HepG2 (cell line): Measurements from ENCODE around the gene ARPC3. TPM values are rescaled to one million over a fixed set of nuclear protein-coding genes. Genes with fewer than 3 reads are reported as not detected.

Experiments
- DNMT1 ChIP-seq: sonication (generic); formaldehyde crosslinking; IDR thresholded peaks from 2 replicates; pipeline ENCODE4 v1.5.1; 2020; ENCODE audit warnings: mild to moderate bottlenecking, missing genetic modification reagents
- KDM1A ChIP-seq: IDR thresholded peaks from 2 replicates; pipeline ENCODE4 v1.6.1; 2016; ENCODE audit warnings: missing compliant biosample characterization
- KDM2A ChIP-seq: sonication (generic); formaldehyde crosslinking; IDR thresholded peaks from 2 replicates; pipeline ENCODE4 v1.4.0; 2020; ENCODE audit warnings: low read depth, missing genetic modification reagents, borderline replicate concordance
- MAF1 ChIP-seq: sonication (generic); formaldehyde crosslinking; IDR thresholded peaks from 2 replicates; pipeline ENCODE4 v1.5.0; 2020; ENCODE audit warnings: missing genetic modification reagents, borderline replicate concordance
- NCOA2 ChIP-seq: sonication (generic); formaldehyde crosslinking; IDR thresholded peaks from 2 replicates; pipeline ENCODE4 v1.8.0; 2022; ENCODE audit warnings: inconsistent platforms
- TCF7L2 ChIP-seq: IDR thresholded peaks from 2 replicates; pipeline ENCODE4 v1.6.1; 2011; ENCODE audit warnings: mild to moderate bottlenecking, low read depth, low read length, moderate library complexity
- THRA ChIP-seq: sonication (generic); formaldehyde crosslinking; IDR thresholded peaks from 2 replicates; pipeline ENCODE4 v1.4.0; 2020; ENCODE audit warnings: missing genetic modification reagents, borderline replicate concordance
- TIGD3 ChIP-seq: sonication (generic); formaldehyde crosslinking; IDR thresholded peaks from 2 replicates; pipeline ENCODE4 v1.5.1; 2020; ENCODE audit warnings: mild to moderate bottlenecking, missing genetic modification reagents, borderline replicate concordance
- ZBTB40 ChIP-seq, 2 experiments: fragments of 450-650 bp in 1 of 2; sonication (generic) in 1 of 2; formaldehyde crosslinking in 1 of 2; IDR thresholded peaks; 2 replicates each; pipeline versions ENCODE4 v1.6.1 to v1.8.0; 2016 to 2022; ENCODE audit warnings: antibody characterized with exemption in 1 of 2, mild to moderate bottlenecking in 1 of 2, missing genetic modification reagents in 1 of 2
- ZNF414 ChIP-seq: sonication (generic); formaldehyde crosslinking; IDR thresholded peaks from 2 replicates; pipeline ENCODE4 v1.5.0; 2020; ENCODE audit warnings: missing genetic modification reagents
- polyA plus RNA-seq, 8 experiments: library from polyadenylated mRNA; depleted of rRNA in 3 of 8; stranded (reverse) in 7 of 8; unstranded in 1 of 8; fragments of >200 nt; fragmentation: Illumina TruSeq in 4 of 8; extraction: Trizol in 4 of 8; gene quantifications; 2 replicates each; pipeline versions ENCODE4 v1.2.1 to v1.2.3, GENCODE V29; 2011 to 2016; ENCODE audit warnings: low read depth in 4 of 8, missing spikeins in 1 of 8, mixed read lengths in 1 of 8; ENCODE audit not compliant: insufficient read depth in 1 of 8
- total RNA-seq, 5 experiments: library from RNA; depleted of rRNA; stranded (reverse); fragments of >200 nt; fragmentation: Illumina TruSeq; extraction: Trizol; gene quantifications; 2 replicates each; pipeline ENCODE4 v1.2.3, GENCODE V29; 2016; ENCODE audit warnings: low read depth in 1 of 5
- TF ChIP-seq, protein P1 (sequence below): sonication (generic); formaldehyde crosslinking; IDR thresholded peaks from 2 replicates; pipeline ENCODE4 v1.9.0; 2021; ENCODE audit warnings: missing genetic modification reagents, borderline replicate concordance
- TF ChIP-seq, protein P2 (sequence below): sonication (generic); formaldehyde crosslinking; IDR thresholded peaks from 2 replicates; pipeline ENCODE4 v1.4.0; 2020; ENCODE audit warnings: missing genetic modification reagents

The ARPC3 gene
- total and polyA plus RNA-seq, 2 of the 13 experiments (the other 11 are each of a cell fraction or from before 2014, with no cell fraction given), result 32.7 to 234 TPM

GRCh38 chr12:110403146-110403975 is 46.8 kb downstream of the ARPC3 start, which contains the start of gene ANAPC7 (continued):
- TF ChIP-seq ZNF414 (CRISPR knock-in tag) (peak; percentile 24; the same call in 1 of the 2 replicates), THRA (CRISPR knock-in tag) (0 out of 2 replicates have a peak, but pooled peaks have one; percentile 12), ZBTB40 (IDR thresholded peaks at IDR 0.05) (no peak), ZBTB40 (CRISPR knock-in tag; IDR thresholded peaks at IDR 0.05) (peak; percentile 86), MAF1 (CRISPR knock-in tag) (no peak), TCF7L2 (no peak), NCOA2 (CRISPR knock-in tag) (no peak; the same call in 1 of the 2 replicates), KDM1A (CRISPR knock-in tag) (no peak), KDM2A (peak; percentile 81), DNMT1 (CRISPR knock-in tag) (no peak), TIGD3 (CRISPR knock-in tag) (no peak)
- TF ChIP-seq, protein P1, sequence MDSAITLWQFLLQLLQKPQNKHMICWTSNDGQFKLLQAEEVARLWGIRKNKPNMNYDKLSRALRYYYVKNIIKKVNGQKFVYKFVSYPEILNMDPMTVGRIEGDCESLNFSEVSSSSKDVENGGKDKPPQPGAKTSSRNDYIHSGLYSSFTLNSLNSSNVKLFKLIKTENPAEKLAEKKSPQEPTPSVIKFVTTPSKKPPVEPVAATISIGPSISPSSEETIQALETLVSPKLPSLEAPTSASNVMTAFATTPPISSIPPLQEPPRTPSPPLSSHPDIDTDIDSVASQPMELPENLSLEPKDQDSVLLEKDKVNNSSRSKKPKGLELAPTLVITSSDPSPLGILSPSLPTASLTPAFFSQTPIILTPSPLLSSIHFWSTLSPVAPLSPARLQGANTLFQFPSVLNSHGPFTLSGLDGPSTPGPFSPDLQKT (CRISPR knock-in tag), result no peak
- TF ChIP-seq, protein P2, sequence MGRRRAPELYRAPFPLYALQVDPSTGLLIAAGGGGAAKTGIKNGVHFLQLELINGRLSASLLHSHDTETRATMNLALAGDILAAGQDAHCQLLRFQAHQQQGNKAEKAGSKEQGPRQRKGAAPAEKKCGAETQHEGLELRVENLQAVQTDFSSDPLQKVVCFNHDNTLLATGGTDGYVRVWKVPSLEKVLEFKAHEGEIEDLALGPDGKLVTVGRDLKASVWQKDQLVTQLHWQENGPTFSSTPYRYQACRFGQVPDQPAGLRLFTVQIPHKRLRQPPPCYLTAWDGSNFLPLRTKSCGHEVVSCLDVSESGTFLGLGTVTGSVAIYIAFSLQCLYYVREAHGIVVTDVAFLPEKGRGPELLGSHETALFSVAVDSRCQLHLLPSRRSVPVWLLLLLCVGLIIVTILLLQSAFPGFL (CRISPR knock-in tag), result no peak
